ENCODE results near the gene HEATR3. TPM values are rescaled to one million over a fixed set of nuclear protein-coding genes. Genes with fewer than 3 reads are reported as not detected.

Gene HEATR3
- total RNA-seq, 2 donors from 2014 or later, result 18.8 to 22.7 TPM

GRCh38 chr16:50059111-50059510, 6.7 kb upstream of the HEATR3 start:
- intact Hi-C loops (cut with DNase I), result no loop called here
- no peak overlapping the region for H3K27ac ChIP-seq
- WGBS, result 91% methylated on average over 10 of the region's 10 CpGs

DNA sequence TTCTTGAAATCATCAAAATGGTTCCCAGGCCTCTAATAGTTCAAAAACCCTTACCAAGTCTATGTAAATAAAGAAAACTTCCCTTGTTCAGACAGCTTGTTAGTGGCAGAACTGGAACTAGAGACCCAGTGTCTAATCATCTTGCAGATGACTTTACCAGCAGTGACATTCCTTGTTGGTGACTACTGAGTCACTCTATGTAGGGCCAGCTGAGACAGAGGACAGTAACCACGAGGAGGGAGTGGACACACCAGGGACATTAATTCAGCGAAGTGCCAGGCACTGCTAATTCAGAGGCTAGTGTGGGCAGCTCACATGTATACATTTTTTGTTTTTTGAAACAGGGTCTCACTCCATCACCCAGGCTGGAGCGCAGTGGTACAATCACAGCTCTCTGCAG, 6.1 kb upstream of the HEATR3 start:
- no peaks in the 10 kb centered on the region for H3K9me3 ChIP-seq
- H3K27me3 ChIP-seq (replicated peaks; ENCODE audit: insufficient read depth), result no peaks in the 10 kb centered on the region
- H3K27ac ChIP-seq, result no peak overlapping the region
- intact Hi-C loops (cut with DNase I), result loop anchor here (5.0 kb wide), 1 partner anchor 32 kb away; the partner anchor contains the start of gene CNEP1R1
- H3K4me1 ChIP-seq (replicated peaks), result no peaks in the 10 kb centered on the region
- H3K36me3 ChIP-seq, result no peaks in the 10 kb centered on the region
- TF ChIP-seq CTCF (IDR thresholded peaks at IDR 0.05) (no peak), POLR2A (IDR thresholded peaks at IDR 0.05) (no peak), POLR2AphosphoS5 (IDR thresholded peaks at IDR 0.05) (no peak)
- no peak overlapping the region for H3K4me3 ChIP-seq
- 82% methylated on average over 3 of the region's 3 CpGs for WGBS
- DNase-seq (ENCODE audit: low spot score), result no peak

More at GRCh38 chr16:50059111-50059510, 6.7 kb upstream of the HEATR3 start:
- TF ChIP-seq CTCF (IDR thresholded peaks at IDR 0.05), result no peak
- TF ChIP-seq POLR2A (IDR thresholded peaks at IDR 0.05), result no peak
- TF ChIP-seq POLR2AphosphoS5 (IDR thresholded peaks at IDR 0.05), result no peak
- Histone ChIP-seq H3K36me3 (no peaks in the 10 kb centered on the region), H3K4me3 (no peak overlapping the region), H3K9me3 (no peaks in the 10 kb centered on the region), H3K27me3 (replicated peaks; ENCODE audit: insufficient read depth) (no peaks in the 10 kb centered on the region), H3K4me1 (replicated peaks) (no peaks in the 10 kb centered on the region)
- DNase-seq (ENCODE audit: low spot score), result no peak

DNA sequence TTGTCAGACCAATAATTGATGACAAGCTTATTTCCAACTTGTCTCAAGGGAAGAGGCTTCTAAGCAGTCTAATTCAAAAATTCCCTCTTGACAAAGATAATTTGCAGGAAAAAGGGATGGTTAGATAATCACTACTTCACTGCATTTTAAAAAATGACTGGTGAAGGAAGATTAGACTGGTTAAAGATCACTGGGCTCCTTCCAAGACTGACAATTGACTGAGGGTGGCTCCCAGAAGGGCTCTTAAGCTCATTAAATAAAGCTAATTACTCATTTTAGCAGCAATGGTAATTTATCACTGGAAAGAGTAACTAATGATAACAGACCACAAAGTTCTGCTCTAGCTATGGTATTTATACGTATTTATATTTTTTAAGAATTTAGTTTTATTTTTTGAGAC, 4.4 kb upstream of the HEATR3 start:
- Histone ChIP-seq H3K27me3 (replicated peaks; ENCODE audit: insufficient read depth) (no peaks in the 10 kb centered on the region), H3K36me3 (no peaks in the 10 kb centered on the region), H3K27ac (no peak overlapping the region), H3K9me3 (no peaks in the 10 kb centered on the region), H3K4me1 (replicated peaks) (no peaks in the 10 kb centered on the region), H3K4me3 (no peak overlapping the region)
- intact Hi-C loops (cut with DNase I), result loop anchor here (5.0 kb wide), 1 partner anchor 34 kb away; the partner anchor contains the start of gene CNEP1R1
- DNase-seq (ENCODE audit: low spot score), result no peak
- no peak for TF ChIP-seq CTCF (IDR thresholded peaks at IDR 0.05)
- no peak for TF ChIP-seq POLR2A (IDR thresholded peaks at IDR 0.05)
- TF ChIP-seq POLR2AphosphoS5 (IDR thresholded peaks at IDR 0.05), result no peak
- WGBS, result 89% methylated on average over 1 of the region's 1 CpG

DNA sequence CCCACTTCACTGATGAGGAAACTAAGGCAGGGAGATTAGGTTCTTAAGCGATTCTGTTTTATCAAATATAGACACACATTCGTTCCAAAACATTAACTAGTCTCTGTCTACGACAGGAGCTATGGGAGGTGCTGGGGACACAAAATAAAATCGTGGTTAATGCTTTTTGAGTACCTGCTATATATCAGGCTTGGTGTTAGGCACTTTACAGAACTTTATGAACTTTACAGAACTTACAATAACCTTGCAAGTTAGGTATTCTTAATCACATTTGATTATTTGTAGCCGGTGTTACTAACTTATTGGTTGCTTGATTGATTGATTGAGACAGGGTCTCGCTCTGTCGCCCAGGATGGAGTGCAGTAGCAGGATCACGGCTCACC, 538 bp upstream of the HEATR3 start:
- peak overlapping the region; percentile 88 for H3K27ac ChIP-seq
- TF ChIP-seq POLR2AphosphoS5 (IDR thresholded peaks at IDR 0.05) (no peak), POLR2A (IDR thresholded peaks at IDR 0.05) (no peak)
- intact Hi-C loops (cut with DNase I), result loop anchor here (5.0 kb wide), 2 partner anchors 147 to 297 kb away; no protein-coding TSS in a partner anchor
- WGBS, result 86% methylated on average over 8 of the region's 8 CpGs
- peak overlapping the region; percentile 81 to 88 for H3K4me3 ChIP-seq
- H3K4me1 ChIP-seq (replicated peaks), result no peaks in the 10 kb centered on the region
- H3K9me3 ChIP-seq, result no peaks in the 10 kb centered on the region
- H3K36me3 ChIP-seq, result no peaks in the 10 kb centered on the region
- DNase-seq (ENCODE audit: low spot score), result no peak
- no peaks in the 10 kb centered on the region for H3K27me3 ChIP-seq (replicated peaks; ENCODE audit: insufficient read depth)

GRCh38 chr16:50066482-50067289, 916 bp downstream of the HEATR3 start:
- TF ChIP-seq POLR2A (IDR thresholded peaks at IDR 0.05) (no peak), POLR2AphosphoS5 (IDR thresholded peaks at IDR 0.05) (no peak), CTCF (IDR thresholded peaks at IDR 0.05) (peak in 1 of 4 experiments; percentile 27)
- H3K4me1 ChIP-seq (replicated peaks), result no peaks in the 10 kb centered on the region
- no peaks in the 10 kb centered on the region for H3K36me3 ChIP-seq
- H3K27ac ChIP-seq, result peak overlapping the region; percentile 88
- intact Hi-C loops (cut with DNase I), result loop anchor here (2.0 to 5.0 kb wide), 3 partner anchors 86 to 296 kb away; partner anchors contain the start of gene TENT4B
- DNase-seq (ENCODE audit: low spot score), result no peak
- H3K27me3 ChIP-seq (replicated peaks; ENCODE audit: insufficient read depth), result no peaks in the 10 kb centered on the region
- 26% methylated on average over 29 of the region's 34 CpGs for WGBS
- no peaks in the 10 kb centered on the region for H3K9me3 ChIP-seq
- H3K4me3 ChIP-seq, result peak overlapping the region; percentile 81 to 88

Measured in prostate gland (tissue), 2 donors.